GM11168 (cell line): ENCODE results near the gene SLFN11.
"Not testable (repeated sequence)": the region's sequence is repeated elsewhere in the genome, so short reads cannot be mapped to it uniquely, and the experiment has no call there.

Experiments used
- in situ Hi-C: fragments of 300-500 bp; cut with MboI; formaldehyde crosslinking; loops from one replicate; pipeline ENCODE4 v1.12.0; 2022; ENCODE audit warnings: low sequenced_read_pairs; ENCODE audit not compliant: unreplicated experiment

SLFN11 gene

DNA sequence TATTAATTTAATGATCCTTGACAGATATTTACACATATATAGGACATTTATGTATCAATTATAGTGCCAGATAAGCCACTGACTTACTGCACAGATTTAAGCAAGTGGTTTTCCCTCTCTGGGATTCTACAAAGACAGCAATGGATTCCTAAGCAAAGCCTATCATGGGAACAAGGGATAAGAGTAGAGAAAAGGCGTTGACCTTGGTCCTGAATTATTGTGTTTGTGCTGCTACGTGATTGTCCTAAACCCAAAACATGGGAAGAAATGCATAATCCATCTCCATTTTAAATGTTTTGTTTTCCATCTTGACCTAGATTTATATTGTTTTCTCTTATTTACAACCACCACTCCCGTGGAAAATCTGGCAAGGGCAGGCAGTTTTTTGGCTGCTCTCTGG is 14.0 kb downstream of the SLFN11 start:
- in situ Hi-C loops, result no loop called here

GRCh38 chr17:35352284-35352683 is 21.1 kb downstream of the SLFN11 start:
- in situ Hi-C loops, result no loop called here

DNA sequence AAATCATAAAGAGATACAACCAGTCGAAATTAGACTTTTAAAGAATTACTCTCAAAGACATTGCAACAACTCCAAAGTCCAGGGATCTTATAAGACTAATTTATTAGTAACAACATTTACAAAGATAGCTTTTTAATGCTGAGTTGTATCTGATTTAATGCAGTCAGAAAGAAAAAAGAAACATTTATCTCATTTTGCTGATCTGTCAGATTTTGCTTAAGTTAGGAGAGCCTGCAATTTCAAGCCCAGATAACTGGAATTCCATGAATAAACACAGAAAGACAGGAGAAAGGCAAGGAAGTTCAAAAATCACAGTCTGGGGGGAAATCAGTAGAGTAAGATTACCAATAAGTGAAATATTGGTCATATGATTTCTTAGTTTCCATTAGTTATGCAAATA is 22.9 kb downstream of the SLFN11 start:
- in situ Hi-C loops, result no loop called here

- in situ Hi-C loops, result no loop called here
Observed at GRCh38 chr17:35345926-35346771, 27.3 kb downstream of the SLFN11 start.

DNA sequence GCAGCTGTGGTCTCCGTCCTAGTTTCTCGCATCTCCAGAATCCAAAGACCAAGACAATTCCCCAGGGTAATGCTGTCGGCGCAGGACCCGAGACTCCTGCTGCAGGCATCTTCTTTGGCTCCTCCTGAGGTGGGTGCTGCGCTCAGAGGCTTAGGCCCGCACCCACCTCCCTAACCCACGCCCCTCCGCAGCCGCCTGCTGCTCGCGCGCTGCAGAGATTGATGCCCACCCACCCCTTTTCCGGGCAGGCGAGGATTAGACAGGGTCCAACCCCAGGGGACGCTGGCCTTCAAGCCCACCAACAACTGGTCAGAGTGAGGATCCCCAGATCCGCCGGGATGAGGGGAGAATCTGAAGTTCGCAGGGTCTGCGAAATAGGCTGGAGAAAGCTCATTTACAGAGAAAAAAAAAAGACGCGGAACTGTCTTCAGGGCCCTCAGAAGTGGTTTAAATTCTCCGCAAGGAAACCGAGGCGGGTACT is 27.9 kb downstream of the SLFN11 start:
- in situ Hi-C loops, result no loop called here

DNA sequence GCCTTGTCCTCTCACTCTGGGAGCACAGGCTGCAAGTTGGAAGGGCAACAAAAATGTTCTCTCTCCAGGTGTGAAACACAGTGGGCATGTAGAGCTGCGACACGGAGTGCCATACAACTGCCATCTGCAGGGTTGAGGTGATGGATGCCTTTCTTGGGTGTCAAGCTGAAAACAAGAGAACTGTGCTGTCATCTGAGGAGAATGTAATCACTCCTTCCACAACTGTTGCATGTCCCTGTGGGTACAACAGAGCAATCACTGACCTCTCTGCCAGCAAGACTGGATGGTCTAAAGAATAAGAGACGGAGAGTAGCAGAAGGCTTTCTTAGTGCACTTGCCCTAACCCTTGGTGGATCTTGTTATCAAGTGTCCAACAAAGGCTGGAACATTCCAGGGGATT is 29.2 kb downstream of the SLFN11 start:
- in situ Hi-C loops, result no loop called here

- in situ Hi-C loops, result no loop called here
Observed at GRCh38 chr17:35342276-35342675, 31.1 kb downstream of the SLFN11 start.

DNA sequence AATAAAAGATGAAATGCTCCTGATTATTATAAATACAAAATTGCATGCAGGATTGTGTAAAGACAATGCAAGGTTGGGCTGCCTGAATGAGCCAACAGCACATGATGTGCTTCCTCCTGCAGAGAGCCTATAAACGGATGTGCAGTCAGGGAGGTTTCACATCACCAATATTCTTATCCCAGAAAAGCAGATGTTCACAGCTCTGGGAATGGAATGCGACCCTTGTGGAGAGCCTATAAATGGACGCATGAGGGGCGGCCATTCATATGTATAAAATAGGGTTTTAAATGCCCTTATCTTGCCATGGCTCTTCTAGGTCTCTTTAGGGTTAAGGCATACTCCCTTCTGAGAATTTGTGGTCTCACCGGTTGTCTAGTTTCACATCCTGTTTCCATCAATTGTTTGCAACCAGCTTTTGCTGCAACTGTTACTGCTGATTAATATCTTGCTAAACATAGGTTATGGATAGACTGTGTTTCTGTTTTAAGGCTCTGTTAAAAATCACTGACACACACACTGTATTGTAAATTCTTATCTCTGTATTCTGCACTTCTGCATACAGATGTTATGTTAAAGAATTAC is 31.9 kb downstream of the SLFN11 start:
- in situ Hi-C loops, result no loop called here

GRCh38 chr17:35338230-35338629 is 35.2 kb downstream of the SLFN11 start:
- in situ Hi-C loops, result no loop called here

- in situ Hi-C loops, result no loop called here
Observed at GRCh38 chr17:35337364-35337763, 36.1 kb downstream of the SLFN11 start.

GRCh38 chr17:35333578-35333977 is 39.8 kb downstream of the SLFN11 start:
- in situ Hi-C loops, result not testable (repeated sequence)

DNA sequence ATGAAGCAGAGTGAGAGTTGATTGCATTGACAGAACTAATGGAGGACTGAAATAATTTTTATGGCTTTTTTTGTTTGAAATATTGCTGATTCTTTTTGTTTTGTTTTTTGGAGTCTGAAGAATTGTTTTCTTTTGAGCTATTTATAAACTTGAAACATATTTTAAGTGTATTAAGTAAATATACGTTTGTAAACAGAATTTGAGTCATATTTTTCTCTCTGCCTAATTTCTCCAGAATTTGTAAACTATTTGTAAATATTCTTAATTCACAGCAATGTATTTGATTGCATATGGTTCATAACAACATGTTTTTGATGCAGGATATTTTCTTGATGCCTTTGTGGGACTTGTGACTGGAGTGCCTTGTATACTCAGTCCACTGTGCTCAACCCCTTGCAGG is 50.7 kb downstream of the SLFN11 start:
- in situ Hi-C loops, result no loop called here

DNA sequence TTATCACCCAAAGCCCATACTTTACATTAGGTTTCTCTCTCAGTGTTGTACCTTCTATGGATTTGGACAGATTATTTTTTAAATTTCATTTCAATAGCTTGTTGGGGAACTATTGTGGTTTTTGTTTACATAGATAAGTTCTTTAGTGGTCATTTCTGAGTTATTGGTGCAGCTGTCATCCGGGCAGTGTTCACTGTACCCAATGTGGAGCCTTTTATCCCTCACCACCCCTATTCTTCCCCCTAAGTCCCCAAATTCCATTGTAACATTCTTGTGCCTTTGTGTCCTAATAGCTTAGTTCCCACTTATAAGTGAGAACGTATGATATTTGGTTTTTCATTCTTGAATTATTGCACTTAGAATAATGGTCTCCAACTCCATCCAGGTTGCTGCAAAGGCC is 57.5 kb downstream of the SLFN11 start:
- in situ Hi-C loops, result no loop called here

GRCh38 chr17:35315283-35315682 is 58.1 kb downstream of the SLFN11 start:
- in situ Hi-C loops, result no loop called here

- in situ Hi-C loops, result loop anchor here (5.0 kb wide), 1 partner anchor 223 kb away; the partner anchor contains the start of gene SLFN12L
Observed at GRCh38 chr17:35314415-35315216, 58.8 kb downstream of the SLFN11 start.

DNA sequence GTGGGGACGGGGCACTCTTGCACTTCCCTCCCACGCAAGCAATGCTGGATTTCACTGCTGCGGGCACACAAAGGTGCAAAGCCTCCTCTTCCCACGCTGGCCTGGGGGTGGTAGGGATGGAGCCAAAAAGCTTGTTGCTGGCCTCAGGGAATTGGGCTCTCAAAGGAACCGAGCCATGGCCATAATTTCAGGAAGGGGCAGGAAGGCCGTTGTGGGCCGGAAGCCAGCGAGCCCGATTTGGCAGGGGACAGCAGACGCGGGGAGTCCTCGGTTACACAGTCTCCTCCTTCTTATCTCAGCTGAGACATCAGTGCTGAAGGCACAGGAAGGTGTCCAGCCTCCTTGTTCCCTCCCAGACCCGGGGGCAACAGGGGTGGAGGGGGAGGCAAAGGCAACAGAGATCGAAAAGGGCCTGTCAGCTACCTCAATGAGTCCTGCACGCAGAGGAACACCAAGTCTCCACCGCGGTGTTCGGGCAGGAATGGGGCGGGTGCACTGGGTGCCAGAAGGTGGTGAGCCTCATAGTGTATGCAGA is 59.5 kb downstream of the SLFN11 start:
- in situ Hi-C loops, result loop anchor here (5.0 kb wide), 1 partner anchor 223 kb away; the partner anchor contains the start of gene SLFN12L

DNA sequence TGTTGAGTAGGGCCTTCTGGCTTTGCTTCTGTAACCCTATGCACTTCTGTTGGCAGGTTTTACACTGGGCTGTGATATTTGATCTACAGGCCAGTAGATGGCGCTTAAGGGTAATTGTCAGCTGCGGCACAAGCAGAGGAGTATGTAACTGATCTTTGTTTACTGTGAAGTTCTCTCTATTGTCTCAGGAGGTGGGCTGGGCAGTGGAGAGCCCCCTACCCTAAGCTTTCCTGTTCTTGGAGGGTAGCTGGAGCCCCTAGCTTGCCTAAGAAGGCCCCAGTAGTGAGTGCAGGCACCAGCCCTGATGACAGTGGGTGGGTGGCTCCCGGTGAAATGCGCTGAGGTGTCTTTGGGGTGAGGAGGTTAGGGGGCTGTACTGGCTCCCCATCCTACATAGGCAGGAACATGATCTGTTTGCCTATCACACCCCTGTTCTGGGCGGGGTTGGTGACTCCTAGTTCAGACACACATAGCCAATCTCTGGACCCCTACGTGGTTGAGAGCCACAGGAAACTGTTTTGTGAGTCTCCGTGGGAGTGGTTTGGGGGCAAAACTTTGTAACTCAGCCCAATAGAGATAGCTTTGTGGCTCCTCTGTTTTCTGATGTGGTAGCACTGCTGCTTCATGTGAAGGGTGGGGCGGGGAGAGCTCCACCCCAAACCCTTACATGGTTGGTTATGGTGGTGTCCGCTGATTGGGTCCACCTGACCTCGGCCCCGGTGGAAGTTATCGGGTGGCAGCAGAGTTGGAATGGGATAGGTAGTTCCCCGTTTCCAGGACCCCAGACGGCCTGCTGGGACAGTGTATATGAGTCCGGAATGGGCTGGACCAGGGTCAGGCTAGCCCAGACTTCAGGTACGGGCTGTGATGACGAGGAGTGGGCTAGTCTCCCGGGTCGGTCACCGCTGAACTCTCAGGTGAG is 60.4 kb downstream of the SLFN11 start:
- in situ Hi-C loops, result loop anchor here (5.0 kb wide), 1 partner anchor 224 kb away; the partner anchor contains the start of gene SLFN12L

GRCh38 chr17:35312346-35312745 is 61.1 kb downstream of the SLFN11 start:
- in situ Hi-C loops, result loop anchor here (5.0 kb wide), 1 partner anchor 225 kb away; the partner anchor contains the start of gene SLFN12L

- in situ Hi-C loops, result not testable (repeated sequence)
Observed at GRCh38 chr17:35309345-35309744, 64.1 kb downstream of the SLFN11 start.
